Urinary bladder (tissue), 4 donors: ENCODE data around the gene BPNT1. TPM values are rescaled to one million over a fixed set of nuclear protein-coding genes. Genes with fewer than 3 reads are reported as not detected.
"Not testable (repeated sequence)": the region's sequence is repeated elsewhere in the genome, so short reads cannot be mapped to it uniquely, and the experiment has no call there.

Source experiments
- DNase-seq: peaks from one replicate; pipeline ENCODE4 v3.0.0-alpha.2; 2015; ENCODE audit errors: extremely low spot score
- H3K27ac ChIP-seq: one replicate; pipeline ENCODE4 v1.5.1; 2013; ENCODE audit warnings: low read depth, mild to moderate bottlenecking, moderate library complexity
- H3K36me3 ChIP-seq: one replicate; pipeline ENCODE4 v1.6.1; 2013; ENCODE audit warnings: mild to moderate bottlenecking, moderate library complexity; ENCODE audit not compliant: insufficient read depth
- H3K4me1 ChIP-seq: one replicate; pipeline ENCODE4 v1.6.1; 2013; ENCODE audit warnings: mild to moderate bottlenecking, moderate library complexity; ENCODE audit not compliant: insufficient read depth
- H3K4me3 ChIP-seq: one replicate; pipeline ENCODE4 v1.5.1; 2013; ENCODE audit warnings: low read depth, low read length
- WGBS: extraction: QIAGEN DNeasy Blood & Tissue Kit; methylation state at CpG from one replicate; pipeline ENCODE4 v1.1.7; 2013; 5-methylcytosine and 5-hydroxymethylcytosine counted together
- polyA plus RNA-seq: library from polyadenylated mRNA; stranded (reverse); fragments of 200-250 nt; gene quantifications from one replicate; pipeline ENCODE4 v1.2.3, GENCODE V29; 2013
- total RNA-seq: library from RNA; depleted of rRNA; stranded (reverse); fragments of >200 nt; gene quantifications from one replicate; pipeline ENCODE4 v1.2.3, GENCODE V29; 2014
- donor health status: healthy with polysubstance abuse.
- donor health status: healthy.

The BPNT1 gene
- total and polyA plus RNA-seq, 2 donors, result 16.5 to 24.3 TPM

DNA sequence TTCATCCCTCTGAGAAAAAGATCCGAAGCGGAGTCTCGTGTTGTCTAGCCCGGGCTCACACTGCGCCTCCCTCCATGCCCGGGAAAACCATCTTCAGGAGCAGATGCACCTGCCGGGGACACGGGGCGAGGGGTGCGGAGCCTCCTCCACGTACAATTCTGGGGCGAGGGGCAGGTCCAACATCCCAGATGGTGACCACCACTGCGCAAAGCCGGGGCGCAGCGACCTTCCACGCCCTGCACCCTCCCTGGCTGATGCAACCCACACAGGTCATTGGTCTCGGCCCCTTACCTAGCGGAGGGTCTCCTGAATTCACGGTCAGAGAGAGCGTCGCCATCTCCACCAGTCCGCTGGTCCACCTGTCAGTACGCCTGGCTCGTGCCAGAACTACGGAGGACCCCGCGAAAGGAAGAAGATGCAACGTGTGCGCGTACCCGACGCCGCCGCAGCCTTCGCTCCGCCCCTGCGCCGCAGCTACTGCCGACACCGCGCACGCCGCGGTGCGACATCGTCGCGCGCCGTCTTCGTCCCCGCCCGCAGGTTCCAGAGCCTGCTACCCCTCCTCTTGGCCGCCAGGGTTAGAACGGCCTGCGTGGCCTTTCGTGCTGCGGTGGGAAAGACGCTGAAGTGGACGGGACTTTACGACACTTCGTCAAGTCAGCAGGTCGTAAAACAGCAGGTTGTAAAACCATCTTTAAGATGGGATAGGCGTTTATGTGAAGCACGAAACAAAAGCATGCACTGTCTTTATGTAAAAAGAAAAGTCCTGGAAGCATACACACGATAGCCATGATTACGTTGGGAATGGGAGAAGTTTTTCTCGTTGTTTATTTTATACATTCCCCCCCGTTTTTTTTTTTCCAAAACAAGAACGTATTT, 43.3 kb downstream of the BPNT1 start, which contains the start of gene EPRS1:
Gene EPRS1 (minus strand): TSS at position 454 of the 879 bp plus-strand sequence. CDS start 117 bp downstream, at position 337.
- Histone ChIP-seq H3K36me3 (no peaks in the 10 kb centered on the region), H3K27ac (peak within 1 kb of the TSS; percentile 86), H3K4me1 (no peaks in the 10 kb centered on the region), H3K4me3 (peak within 1 kb of the TSS; percentile 84)
- WGBS, result under 1% methylated on average over 71 of the region's 71 CpGs
- DNase-seq, result peak; percentile 93

DNA sequence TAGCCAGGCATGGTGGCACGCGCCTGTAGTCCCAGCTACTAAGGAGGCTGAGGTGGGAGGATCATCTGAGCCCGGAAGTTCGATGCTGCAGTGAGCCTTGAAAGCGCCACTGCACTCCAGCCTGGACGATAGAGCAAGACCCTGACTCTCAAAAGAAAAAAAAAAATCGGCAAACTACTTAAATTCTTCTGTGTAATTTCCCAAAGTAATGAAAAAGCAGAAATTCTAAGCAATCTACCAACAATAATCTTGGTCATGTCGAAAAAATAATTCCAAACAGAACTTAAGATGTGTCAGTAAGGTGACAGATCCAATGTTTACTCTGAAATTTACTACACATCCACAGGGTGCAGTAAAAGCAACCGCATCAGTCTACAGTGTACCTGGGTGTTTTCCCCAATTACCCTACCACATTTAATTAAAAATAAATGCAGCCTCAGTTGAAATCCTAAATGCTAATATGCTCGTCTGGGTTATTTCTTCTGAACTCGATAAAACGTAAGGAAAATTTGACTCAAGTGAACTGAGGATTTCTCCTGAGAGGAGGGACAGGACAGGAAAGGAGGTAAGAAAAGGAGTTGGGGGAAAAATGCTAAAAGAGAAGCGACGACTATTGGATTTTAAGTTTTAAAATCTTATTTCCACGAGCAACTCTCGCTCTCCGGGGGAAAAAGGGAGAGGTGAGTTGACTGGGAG, 44.1 kb downstream of the BPNT1 start:
- 30% methylated on average over 17 of the region's 17 CpGs for WGBS
- no peaks in the 10 kb centered on the region for H3K4me1 ChIP-seq
- peak overlapping the region; percentile 84 for H3K4me3 ChIP-seq
- DNase-seq, result peak; percentile 1
- peak overlapping the region; percentile 86 for H3K27ac ChIP-seq
- no peaks in the 10 kb centered on the region for H3K36me3 ChIP-seq

DNA sequence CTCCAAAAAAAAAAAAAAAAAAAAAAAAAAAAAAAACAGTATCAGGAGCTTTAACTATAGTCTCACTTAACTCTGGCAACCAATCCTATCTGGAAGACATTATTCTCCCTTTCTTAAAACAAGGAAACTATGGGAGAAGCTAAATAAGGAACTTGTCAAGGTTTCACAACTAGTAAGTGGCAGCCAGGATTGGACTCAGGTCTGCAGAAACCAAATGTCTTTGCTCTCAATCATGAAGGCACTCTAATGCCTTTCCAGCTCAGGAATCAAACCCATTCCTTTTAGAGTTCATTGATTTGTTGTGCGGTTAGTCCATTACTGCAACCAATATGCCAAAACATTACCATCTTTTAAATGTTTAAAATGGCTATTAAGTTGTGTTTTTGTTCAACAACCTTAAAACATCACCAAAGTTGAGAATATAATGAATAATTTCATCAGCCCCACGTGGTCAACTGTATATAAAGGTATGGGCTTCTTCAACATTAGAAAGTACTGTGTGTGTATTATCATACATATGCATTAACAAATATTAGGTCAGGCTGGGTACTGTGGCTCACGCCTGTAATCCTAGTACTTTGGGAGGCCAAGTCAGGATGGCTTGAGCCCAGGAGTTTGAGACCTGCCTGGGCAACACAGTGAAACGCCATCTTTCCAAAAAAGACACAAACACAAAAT, 44.8 kb downstream of the BPNT1 start:
- WGBS, result 72% methylated on average over 4 of the region's 4 CpGs
- no peak overlapping the region for H3K27ac ChIP-seq
- no peaks in the 10 kb centered on the region for H3K4me1 ChIP-seq
- H3K36me3 ChIP-seq, result no peaks in the 10 kb centered on the region
- H3K4me3 ChIP-seq, result no peak overlapping the region
- DNase-seq, result no peak

DNA sequence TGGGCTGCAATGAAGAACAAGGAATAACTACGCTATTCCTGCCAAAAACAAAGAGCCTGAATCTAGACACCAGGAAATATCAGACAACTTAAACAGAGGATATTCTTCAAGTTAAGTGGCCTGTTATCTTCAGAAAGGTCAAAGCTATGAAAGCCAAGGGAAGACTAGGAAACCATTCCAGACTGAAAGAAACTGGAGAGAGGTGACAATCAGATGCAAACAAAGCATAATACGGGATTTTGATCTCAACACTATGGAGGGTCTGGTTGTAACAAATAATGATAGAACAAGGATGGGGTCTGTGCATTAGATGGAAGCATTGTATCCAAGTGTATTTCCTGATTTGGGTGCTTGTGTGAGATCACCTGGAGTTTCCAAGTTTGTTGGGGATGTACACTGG, 45.9 kb downstream of the BPNT1 start:
- DNase-seq, result no peak
- WGBS, result 85% methylated on average over 2 of the region's 2 CpGs
- Histone ChIP-seq H3K27ac (no peak overlapping the region), H3K36me3 (no peaks in the 10 kb centered on the region), H3K4me3 (no peak overlapping the region), H3K4me1 (no peaks in the 10 kb centered on the region)

DNA sequence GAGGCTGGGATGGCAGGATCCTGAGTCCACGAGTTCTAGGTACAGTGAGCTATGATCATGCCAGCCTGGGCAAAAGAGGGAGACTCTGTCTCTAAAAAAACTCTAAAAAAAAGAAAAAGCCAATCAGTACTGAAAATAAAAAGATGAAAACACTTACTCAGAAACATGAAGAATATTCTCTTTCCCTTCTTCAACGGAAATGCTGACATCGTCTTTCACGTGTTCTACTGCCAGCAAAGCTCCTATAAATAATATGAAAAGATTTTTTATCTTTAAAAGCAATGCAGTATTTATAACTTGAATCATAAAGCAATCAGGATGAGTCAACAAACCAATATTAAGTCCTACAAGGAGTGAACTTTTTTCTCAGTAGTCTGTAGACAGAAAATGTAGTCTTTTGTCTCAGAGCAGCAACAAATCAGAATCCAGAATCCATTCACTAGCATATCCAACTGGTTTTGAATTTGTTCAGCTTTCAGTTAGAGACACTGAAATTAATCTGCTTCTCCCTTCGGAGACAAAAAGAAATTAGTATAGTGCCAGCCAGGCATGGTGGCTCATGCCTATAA, 49.5 kb downstream of the BPNT1 start:
- no peak overlapping the region for H3K4me3 ChIP-seq
- H3K4me1 ChIP-seq, result no peaks in the 10 kb centered on the region
- whole genome bisulfite sequencing, result 82% methylated on average over 5 of the region's 5 CpGs
- no peak overlapping the region for H3K27ac ChIP-seq
- no peaks in the 10 kb centered on the region for H3K36me3 ChIP-seq
- no peak for DNase-seq

DNA sequence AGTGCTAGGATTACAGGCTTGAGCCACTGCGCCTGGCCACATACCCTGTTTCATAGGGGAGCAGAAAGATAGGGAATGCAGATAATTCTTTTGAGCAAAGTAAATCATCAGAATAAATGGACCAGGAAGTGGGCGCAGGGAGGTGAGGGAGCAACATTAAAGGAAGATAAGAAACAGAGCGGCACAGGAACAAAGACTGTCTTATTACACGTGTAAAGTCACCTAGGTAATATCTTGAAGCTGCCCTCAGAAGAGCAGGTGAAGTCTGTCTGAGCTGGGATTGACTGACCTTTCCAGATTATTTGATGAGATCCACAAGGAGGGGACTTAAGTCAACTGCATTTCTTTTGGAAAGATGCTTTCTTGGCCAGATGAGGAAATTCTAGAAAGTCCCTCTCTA, 50.9 kb downstream of the BPNT1 start:
- H3K36me3 ChIP-seq, result no peaks in the 10 kb centered on the region
- 86% methylated on average over 4 of the region's 4 CpGs for WGBS

DNA sequence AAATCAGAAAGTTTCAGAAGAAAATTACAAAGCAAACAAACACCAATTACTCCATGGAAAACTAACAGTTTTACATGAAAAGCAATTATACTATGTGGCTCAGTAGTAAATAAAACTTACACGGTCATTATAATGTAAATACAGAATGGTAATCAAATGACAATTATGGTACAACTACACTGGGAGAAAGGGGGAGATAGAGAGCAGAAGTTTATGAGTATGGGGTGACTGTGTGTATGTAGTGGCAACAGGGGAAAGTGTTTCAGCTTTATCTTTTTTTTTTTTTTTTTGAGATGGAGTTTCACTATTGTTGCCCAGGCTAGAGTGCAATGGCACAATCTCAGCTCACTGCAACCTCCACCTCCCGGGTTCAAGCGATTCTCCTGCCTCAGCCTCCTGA, 51.8 kb downstream of the BPNT1 start:
- H3K27ac ChIP-seq, H3K36me3 ChIP-seq, DNase-seq, H3K4me3 ChIP-seq, H3K4me1 ChIP-seq: not testable (repeated sequence)
- 87% methylated on average over 3 of the region's 3 CpGs for WGBS

More for the DNA sequence above, 50.9 kb downstream of the BPNT1 start:
- Histone ChIP-seq H3K4me3 (no peak overlapping the region), H3K27ac (no peak overlapping the region), H3K4me1 (no peaks in the 10 kb centered on the region)
- DNase-seq, result no peak

DNA sequence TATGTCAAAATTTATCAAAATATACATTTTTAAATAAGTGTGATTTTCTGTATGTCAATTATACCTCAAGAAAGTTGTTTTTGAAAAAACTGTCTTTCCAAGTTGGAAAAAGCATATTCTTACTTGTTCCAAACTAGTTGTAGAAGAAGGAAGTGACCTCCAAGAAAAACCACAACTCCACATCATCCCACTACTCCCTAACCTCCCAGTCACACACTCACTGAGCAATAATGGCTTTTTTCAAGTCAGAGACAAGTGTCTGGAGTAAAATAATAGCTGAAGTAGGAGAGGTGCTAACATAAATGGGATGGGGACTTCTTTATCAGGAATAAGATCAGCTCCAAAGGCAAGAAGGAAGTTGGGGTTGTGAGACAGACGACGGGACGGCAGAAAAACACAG, 56.7 kb downstream of the BPNT1 start:
- Histone ChIP-seq H3K27ac (no peak overlapping the region), H3K4me3 (no peak overlapping the region), H3K36me3 (peaks cover 2% of the 10 kb centered on the region), H3K4me1 (no peaks in the 10 kb centered on the region)
- WGBS, result 73% methylated on average over 2 of the region's 3 CpGs
- DNase-seq, result no peak

DNA sequence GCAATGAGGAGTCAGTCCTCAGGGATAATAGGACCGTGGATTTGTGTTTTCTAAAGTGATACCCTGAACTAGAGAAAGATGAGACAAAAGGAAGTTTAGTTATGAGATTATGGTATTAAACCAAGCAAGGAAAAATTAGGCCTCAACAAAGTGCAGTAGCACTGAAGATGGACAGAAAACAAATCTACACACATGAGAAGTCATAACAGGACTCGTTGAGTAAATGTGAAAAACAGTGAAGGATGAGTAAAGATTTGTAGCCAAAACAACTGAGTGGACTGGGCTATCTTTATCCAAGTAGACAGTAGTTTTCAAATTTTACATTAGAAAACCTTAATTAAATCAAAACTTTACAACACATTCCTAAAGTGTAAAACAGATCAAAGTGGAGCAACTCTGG, 58.3 kb downstream of the BPNT1 start:
- H3K36me3 ChIP-seq, result peaks cover 2% of the 10 kb centered on the region
- 88% methylated on average over 2 of the region's 2 CpGs for WGBS

DNA sequence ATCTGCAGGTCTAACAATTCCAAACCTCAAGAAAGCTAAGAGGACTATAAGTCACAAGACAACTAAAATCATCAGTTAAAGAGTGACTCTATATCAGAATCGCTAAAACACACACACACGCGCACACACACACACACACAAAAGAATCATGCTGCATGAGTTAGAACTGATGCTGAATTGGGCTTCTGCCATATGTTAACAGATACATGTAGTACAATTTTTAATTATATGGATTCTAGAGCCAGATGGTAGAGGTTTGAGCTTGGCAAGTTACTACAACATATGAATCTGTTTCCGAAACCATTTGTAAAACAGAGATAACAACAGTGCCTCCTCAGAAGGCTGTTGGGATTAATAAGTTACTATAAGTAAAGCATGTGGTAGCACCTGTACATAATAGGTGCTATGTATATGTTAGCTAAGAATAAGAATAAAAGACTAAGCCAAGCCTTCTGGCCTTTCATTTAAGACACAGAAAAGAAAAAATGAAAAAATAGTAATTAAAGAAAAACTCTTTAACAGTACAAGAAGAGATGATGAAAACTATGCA, 61.2 kb downstream of the BPNT1 start:
- Histone ChIP-seq H3K4me3 (no peak overlapping the region), H3K36me3 (peaks cover 2% of the 10 kb centered on the region), H3K27ac (no peak overlapping the region), H3K4me1 (no peaks in the 10 kb centered on the region)
- DNase-seq, result no peak
- WGBS, result 85% methylated on average over 4 of the region's 4 CpGs

More for the DNA sequence above, 58.3 kb downstream of the BPNT1 start:
- Histone ChIP-seq H3K4me3 (no peak overlapping the region), H3K27ac (no peak overlapping the region), H3K4me1 (no peaks in the 10 kb centered on the region)
- no peak for DNase-seq

DNA sequence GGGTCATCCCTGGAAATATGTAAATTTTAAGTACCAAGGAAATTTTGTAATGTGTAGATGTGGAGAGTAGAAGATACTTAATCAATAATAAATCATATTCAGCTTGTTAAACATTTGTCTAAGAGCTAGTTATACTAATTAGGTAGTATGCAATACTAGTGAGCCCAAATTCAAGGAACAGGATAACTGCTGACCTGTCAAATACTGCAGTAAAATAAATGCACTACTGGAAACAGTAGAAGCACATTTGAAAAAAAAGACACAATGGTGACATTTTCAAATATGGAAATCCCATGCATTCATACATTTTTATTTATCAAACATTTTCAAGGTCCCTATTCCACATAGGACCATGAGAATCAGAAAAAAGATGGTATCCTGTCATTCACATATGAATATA, 70.5 kb downstream of the BPNT1 start:
- peaks cover 2% of the 10 kb centered on the region for H3K36me3 ChIP-seq

DNA sequence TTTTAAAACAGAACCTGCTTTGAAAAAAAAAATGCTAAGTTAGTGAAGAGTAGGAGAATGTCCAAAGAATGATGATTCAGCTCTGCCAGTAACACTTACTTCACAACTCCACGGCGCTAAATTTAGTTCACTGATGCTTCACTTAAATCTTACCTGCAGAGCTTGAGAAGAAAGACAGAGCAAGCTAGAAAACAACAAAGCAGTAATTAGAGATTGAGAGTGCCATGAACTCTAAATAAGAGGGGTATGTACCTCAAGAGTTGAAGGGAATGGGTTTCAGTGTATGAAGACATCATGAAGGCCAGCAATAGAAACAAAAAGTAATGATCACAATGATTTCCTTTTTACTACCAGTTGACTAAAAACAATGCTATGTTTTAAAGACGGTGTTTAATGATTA, 76.1 kb downstream of the BPNT1 start:
- DNase-seq, result no peak
- Histone ChIP-seq H3K4me3 (no peak overlapping the region), H3K4me1 (no peaks in the 10 kb centered on the region), H3K36me3 (peaks cover 5% of the 10 kb centered on the region), H3K27ac (no peak overlapping the region)
- WGBS, result 88% methylated on average over 3 of the region's 3 CpGs

More for the DNA sequence above, 70.5 kb downstream of the BPNT1 start:
- DNase-seq, result no peak
- H3K27ac ChIP-seq, result no peak overlapping the region
- H3K4me3 ChIP-seq, result no peak overlapping the region
- H3K4me1 ChIP-seq, result no peaks in the 10 kb centered on the region

DNA sequence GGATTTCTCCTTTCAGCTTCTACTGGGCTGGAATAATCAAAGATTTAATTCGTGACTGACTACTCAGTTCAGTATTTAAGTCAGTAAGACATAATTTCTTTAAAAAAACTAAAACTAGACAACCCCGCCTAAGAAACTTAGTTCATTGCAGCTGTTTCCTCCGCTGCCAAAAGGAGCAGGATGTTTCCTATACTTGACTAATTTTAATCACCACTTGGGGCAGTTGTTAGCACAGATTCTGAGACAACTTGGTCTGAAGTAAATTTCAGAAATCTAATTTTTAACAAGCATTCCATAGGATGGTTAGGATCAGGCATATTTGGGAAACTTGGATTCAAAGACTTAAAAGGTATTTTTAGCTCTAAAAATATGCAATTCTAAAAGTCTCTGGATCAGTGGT, 77.3 kb downstream of the BPNT1 start:
- Histone ChIP-seq H3K27ac (no peak overlapping the region), H3K36me3 (peaks cover 5% of the 10 kb centered on the region), H3K4me3 (no peak overlapping the region), H3K4me1 (no peaks in the 10 kb centered on the region)
- no peak for DNase-seq
- WGBS, result 40% methylated on average over 3 of the region's 3 CpGs
